Spleen (tissue), 7 donors: ENCODE data around the gene REPS2.

Experiments
- CTCF ChIP-seq, 11 experiments: fragments of 200-600 bp in 7 of 11; fragments of 450-650 bp in 4 of 11; sonication (generic) in 4 of 11; IDR thresholded peaks in 8 of 11; conservative IDR thresholded peaks in 3 of 11; 1 replicate in 7 of 11; 2 replicates in 4 of 11; pipeline versions ENCODE4 v1.4.0 to v1.8.0; 2016 to 2021; ENCODE audit warnings: antibody characterized with exemption in 11 of 11, inconsistent platforms in 4 of 11, mild to moderate bottlenecking in 1 of 11
- POLR2A ChIP-seq, 3 donors: fragments of 450-650 bp; IDR thresholded peaks; one replicate each; pipeline ENCODE4 v1.5.1; 2017; ENCODE audit warnings: antibody characterized with exemption in 3 of 3, mild to moderate bottlenecking in 1 of 3
- POLR2AphosphoS5 ChIP-seq, 3 donors: sonication (generic); formaldehyde crosslinking; IDR thresholded peaks; one replicate each; pipeline ENCODE4 v1.5.1; 2017; ENCODE audit warnings: antibody characterized with exemption in 3 of 3
- donor health status: DM: no; HTN: no; CAD: no; lungs with moderate emphysema.
- donor health status: DM: no; HTN: no; CAD: no.
- donor health status: DM: no; HTN: no; CAD: no.

GRCh38 chrX:17021851-17022604, 75.6 kb downstream of the REPS2 start:
- TF ChIP-seq CTCF (IDR thresholded peaks at IDR 0.05 in 8 of 11, conservative IDR thresholded peaks at IDR 0.05 in 3 of 11) (no peak), POLR2A (IDR thresholded peaks at IDR 0.05) (no peak), POLR2AphosphoS5 (IDR thresholded peaks at IDR 0.05) (no peak)
